ENCODE measurements around the gene AMELX.

Gene AMELX

GRCh38 chrX:11309220-11309619 lies 16.0 kb downstream of the AMELX start:
- DNase-seq (ENCODE audit: low spot score): no peak

GRCh38 chrX:11311706-11312105 lies 18.5 kb downstream of the AMELX start:
- no peak for DNase-seq (ENCODE audit: low spot score)

- no peak for DNase-seq (ENCODE audit: low spot score)
Observed at GRCh38 chrX:11319806-11320520, 26.8 kb downstream of the AMELX start.

- DNase-seq (ENCODE audit: low spot score): no peak
Observed at GRCh38 chrX:11321986-11322385, 28.8 kb downstream of the AMELX start.

GRCh38 chrX:11328134-11328533 lies 34.9 kb downstream of the AMELX start:
- no peak for DNase-seq (ENCODE audit: low spot score)

- no peak for DNase-seq (ENCODE audit: low spot score)
Observed at GRCh38 chrX:11329021-11329420, 35.8 kb downstream of the AMELX start.

- DNase-seq (ENCODE audit: low spot score): no peak
Observed at GRCh38 chrX:11331788-11332187, 38.6 kb downstream of the AMELX start.

- peak; percentile 77 for DNase-seq (ENCODE audit: low spot score)
Observed at GRCh38 chrX:11334165-11334564, 41.0 kb downstream of the AMELX start.

GRCh38 chrX:11336201-11336600 lies 43.0 kb downstream of the AMELX start:
- no peak for DNase-seq (ENCODE audit: low spot score)

GRCh38 chrX:11337292-11338009 lies 44.2 kb downstream of the AMELX start:
- DNase-seq (ENCODE audit: low spot score): no peak

- DNase-seq (ENCODE audit: low spot score): peak; percentile 80
Observed at GRCh38 chrX:11341274-11342201, 48.3 kb downstream of the AMELX start.

- no peak for DNase-seq (ENCODE audit: low spot score)
Observed at GRCh38 chrX:11342673-11343072, 49.5 kb downstream of the AMELX start.

- no peak for DNase-seq (ENCODE audit: low spot score)
Observed at GRCh38 chrX:11346121-11346682, 53.0 kb downstream of the AMELX start.

- DNase-seq (ENCODE audit: low spot score): no peak
Observed at GRCh38 chrX:11347300-11347699, 54.1 kb downstream of the AMELX start.

GRCh38 chrX:11349020-11349419 lies 55.8 kb downstream of the AMELX start:
- DNase-seq (ENCODE audit: low spot score): no peak

- no peak for DNase-seq (ENCODE audit: low spot score)
Observed at GRCh38 chrX:11349661-11350337, 56.6 kb downstream of the AMELX start.
